ENCODE measurements around the gene PPBP.

PPBP gene, protein sequence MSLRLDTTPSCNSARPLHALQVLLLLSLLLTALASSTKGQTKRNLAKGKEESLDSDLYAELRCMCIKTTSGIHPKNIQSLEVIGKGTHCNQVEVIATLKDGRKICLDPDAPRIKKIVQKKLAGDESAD

DNA sequence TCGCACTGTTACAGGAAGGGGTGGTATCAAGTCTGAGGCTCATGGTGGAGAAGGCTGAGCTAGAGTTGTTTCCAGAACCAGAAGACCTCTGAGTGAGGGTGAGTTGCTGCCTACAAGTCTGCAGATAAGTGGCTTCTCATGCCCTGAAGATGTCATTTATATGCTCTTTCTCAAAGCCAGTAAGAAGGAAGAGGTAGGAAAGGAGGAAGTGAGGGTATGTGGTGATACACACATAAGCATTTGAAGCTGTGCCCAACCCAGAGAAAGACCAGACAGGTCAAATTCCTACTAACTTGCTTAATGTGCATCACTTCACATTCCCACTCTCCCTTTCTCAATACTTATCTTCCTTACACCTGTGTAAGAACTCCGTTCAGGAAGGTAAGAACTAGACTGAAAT lies at the start of gene PPBP:
PPBP (minus strand) TSS at position 130 of the 400 bp plus-strand sequence; CDS start at position 43, 87 bp downstream.
- TF ChIP-seq, protein P1, sequence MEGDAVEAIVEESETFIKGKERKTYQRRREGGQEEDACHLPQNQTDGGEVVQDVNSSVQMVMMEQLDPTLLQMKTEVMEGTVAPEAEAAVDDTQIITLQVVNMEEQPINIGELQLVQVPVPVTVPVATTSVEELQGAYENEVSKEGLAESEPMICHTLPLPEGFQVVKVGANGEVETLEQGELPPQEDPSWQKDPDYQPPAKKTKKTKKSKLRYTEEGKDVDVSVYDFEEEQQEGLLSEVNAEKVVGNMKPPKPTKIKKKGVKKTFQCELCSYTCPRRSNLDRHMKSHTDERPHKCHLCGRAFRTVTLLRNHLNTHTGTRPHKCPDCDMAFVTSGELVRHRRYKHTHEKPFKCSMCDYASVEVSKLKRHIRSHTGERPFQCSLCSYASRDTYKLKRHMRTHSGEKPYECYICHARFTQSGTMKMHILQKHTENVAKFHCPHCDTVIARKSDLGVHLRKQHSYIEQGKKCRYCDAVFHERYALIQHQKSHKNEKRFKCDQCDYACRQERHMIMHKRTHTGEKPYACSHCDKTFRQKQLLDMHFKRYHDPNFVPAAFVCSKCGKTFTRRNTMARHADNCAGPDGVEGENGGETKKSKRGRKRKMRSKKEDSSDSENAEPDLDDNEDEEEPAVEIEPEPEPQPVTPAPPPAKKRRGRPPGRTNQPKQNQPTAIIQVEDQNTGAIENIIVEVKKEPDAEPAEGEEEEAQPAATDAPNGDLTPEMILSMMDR (IDR thresholded peaks at IDR 0.05; ENCODE audit: insufficient read depth, low read length, missing control alignments) = no peak
- H3K4me3 ChIP-seq (ENCODE audit: low read depth, low read length) = no peak within 1 kb of the TSS
- ChIA-PET CTCF (no interaction called here), POLR2A (no interaction called here)
- DNase-seq (ENCODE audit: low read depth, low spot score) = no peak

DNA sequence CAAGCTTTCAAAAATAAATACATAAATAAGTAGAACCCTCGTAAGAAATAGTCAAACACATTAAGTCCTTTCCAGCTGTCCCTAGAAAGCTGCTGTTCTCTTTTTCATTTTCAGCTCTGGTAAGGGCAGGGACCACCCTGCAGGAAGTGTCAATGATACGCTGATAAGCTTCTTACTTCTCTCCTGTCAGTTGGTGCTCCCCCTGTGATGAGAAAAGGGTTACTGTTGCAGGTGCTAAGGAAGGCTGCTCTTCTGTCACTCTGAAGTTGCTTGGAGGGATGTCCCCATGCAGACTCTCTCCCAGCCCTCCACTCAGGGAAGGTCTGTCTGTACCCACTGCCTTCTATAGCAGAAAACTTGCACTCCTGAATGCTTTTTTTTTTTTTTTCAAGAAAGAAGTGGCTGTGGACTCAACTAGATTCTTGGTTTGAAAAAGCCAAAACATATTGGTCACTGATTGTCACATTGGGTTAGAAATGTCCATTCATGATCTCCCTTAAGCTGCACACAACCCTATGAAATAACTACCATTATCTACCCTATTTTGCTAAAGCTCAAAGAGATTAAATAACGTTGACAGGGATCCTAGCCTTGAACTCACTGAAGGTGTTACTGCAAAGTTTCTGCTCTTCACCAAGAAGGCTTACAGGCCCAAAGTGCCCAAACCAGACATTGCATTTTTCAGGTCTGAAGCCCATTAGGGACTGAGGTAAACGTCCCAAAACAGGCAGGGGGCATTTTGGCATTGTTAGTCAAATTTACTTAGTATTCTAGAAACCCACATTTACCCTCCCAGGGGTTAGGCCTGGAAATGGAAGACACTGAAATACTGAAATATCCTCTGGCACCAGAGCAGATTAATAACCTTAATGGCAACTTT lies 49.3 kb upstream of the PPBP start:
- CTCF ChIA-PET = interaction anchor here (0.9 to 3.0 kb wide), 13 partner anchors 9 to 384 kb away, joined by 3 to 24 read pairs (median 5); no protein-coding TSS in a partner anchor
- POLR2A ChIA-PET = interaction anchor here (0.7 kb wide), 1 partner anchor 1508 kb away, joined by 3 read pairs; no protein-coding TSS in a partner anchor

DNA sequence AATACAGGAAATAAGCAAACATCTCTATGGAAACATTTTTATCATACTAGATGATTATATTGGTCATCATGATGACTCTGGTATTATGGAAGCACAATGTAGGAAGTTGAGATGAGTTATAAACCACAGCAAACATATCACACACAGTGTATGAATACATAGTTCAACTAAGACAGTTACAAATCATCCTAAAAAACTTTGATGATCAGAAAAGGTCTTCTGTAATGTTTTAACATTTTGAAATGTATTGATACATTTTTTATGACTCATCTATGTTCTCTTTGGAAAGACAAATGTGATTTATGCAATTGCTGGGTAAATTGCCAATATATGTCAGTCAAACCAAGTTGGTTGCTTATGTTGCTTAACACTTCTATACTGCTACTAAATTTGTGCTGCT lies 45.7 kb upstream of the PPBP start:
- ChIA-PET CTCF (no interaction called here), POLR2A (no interaction called here)
- TF ChIP-seq, protein P1 (IDR thresholded peaks at IDR 0.05; ENCODE audit: insufficient read depth, low read length, missing control alignments) = no peak
- no peak overlapping the region for H3K4me3 ChIP-seq (ENCODE audit: low read depth, low read length)
- no peak for DNase-seq (ENCODE audit: low read depth, low spot score)

More for the DNA sequence above, 49.3 kb upstream of the PPBP start:
- DNase-seq (ENCODE audit: low read depth, low spot score) = no peak
- TF ChIP-seq, protein P1 (IDR thresholded peaks at IDR 0.05; ENCODE audit: insufficient read depth, low read length, missing control alignments) = no peak
- no peak overlapping the region; the same call in 1 of the 2 replicates for H3K4me3 ChIP-seq (ENCODE audit: low read depth, low read length)

DNA sequence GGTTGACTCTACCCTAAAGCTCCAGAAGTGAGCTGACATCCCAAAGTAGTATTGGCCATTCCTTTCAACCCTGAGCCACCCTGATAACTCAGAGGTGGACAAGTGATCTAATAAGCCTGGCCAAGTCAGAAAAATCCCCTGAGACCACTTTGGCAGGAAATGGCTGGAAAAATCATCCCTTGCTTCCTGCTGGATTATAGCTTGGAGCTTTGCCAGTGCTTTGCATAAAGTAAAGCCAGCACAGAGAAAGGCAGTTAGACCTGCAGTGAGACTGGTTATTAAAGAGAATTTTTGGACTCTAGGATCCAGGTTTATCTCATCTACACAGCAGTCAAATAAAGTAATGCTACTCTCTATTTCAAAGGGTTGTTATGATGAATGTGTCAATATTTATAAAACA lies 44.1 kb upstream of the PPBP start:
- no peak for DNase-seq (ENCODE audit: low read depth, low spot score)
- H3K4me3 ChIP-seq (ENCODE audit: low read depth, low read length) = no peak overlapping the region
- CTCF ChIA-PET = interaction anchor here (1.0 kb wide), 1 partner anchor 12 kb away, joined by 3 read pairs; no protein-coding TSS in a partner anchor
- POLR2A ChIA-PET = no interaction called here
- TF ChIP-seq, protein P1 (IDR thresholded peaks at IDR 0.05; ENCODE audit: insufficient read depth, low read length, missing control alignments) = no peak

DNA sequence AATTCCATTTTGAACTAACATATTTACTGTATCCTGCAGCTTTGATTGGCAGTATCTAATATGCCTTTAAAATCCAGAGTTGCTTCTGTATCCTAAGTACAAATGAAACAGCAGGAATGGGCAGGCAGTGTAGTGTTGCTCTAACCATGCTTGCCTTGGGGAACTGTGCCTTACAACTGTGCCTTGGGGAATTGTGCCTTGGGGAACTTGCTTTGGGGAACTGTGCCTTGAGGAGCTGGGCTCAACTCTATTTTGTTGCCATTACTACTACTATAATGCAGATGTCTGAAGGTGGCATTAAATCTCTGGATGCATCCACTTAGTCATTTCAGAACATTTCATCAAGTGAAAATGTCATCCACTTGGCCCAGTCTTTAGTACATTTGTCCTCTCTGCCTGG lies 43.6 kb upstream of the PPBP start:
- CTCF ChIA-PET = interaction anchor here (0.8 to 1.0 kb wide), 2 partner anchors 12 to 103 kb away, joined by 3 to 5 read pairs; no protein-coding TSS in a partner anchor
- TF ChIP-seq, protein P1 (IDR thresholded peaks at IDR 0.05; ENCODE audit: insufficient read depth, low read length, missing control alignments) = no peak
- no peak overlapping the region for H3K4me3 ChIP-seq (ENCODE audit: low read depth, low read length)
- POLR2A ChIA-PET = no interaction called here
- no peak for DNase-seq (ENCODE audit: low read depth, low spot score)

DNA sequence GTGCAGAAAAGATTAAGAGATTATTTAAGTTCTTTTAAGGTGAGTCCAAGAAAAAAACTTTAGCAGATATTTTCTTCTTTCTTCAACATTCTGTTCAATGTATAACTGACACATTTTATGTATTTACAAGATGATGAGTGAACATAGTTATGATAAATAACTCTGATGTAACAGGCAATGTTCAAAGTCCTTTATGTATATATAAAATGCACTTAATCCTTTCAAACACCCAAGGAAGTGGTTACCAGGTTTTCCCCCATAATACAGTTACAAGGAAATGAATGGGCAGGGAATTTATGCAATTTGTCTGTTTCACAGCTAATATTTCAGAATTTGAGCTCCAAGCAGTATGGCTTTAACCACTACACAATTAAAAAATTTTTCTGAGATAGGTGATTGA lies 42.3 kb upstream of the PPBP start:
- ChIA-PET POLR2A (no interaction called here), CTCF (no interaction called here)

More for the DNA sequence above, 42.3 kb upstream of the PPBP start:
- no peak overlapping the region for H3K4me3 ChIP-seq (ENCODE audit: low read depth, low read length)
- DNase-seq (ENCODE audit: low read depth, low spot score) = no peak
- TF ChIP-seq, protein P1 (IDR thresholded peaks at IDR 0.05; ENCODE audit: insufficient read depth, low read length, missing control alignments) = no peak

Measured in AG04449 (cell line).